HPDE6-E6E7 (cell line): Measurements from ENCODE around the gene COX7C.

ENCODE experiments used
- DNase-seq: peaks from one replicate; pipeline ENCODE4 v3.0.0; 2011; ENCODE audit warnings: missing footprints; ENCODE audit errors: extremely low spot score

COX7C gene

DNA sequence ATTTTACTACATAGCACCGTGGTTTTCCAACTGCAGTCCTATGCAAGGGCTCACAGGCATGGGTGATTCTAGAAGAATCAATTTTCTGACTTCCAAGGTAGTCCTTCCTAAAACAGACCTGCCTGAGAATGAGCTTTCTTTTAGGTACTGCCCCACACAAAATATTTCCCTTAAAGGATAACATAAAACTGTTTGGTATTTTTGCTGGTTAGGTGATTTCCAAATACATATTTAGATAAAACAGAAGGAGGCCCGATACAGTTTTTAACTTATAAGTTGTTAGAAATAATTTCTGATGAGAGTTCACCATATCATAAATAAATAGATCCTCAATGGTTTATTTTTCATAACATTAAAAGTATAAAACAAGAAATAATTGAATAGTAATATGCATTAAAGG is 46.4 kb downstream of the COX7C start:
- no peak for DNase-seq

DNA sequence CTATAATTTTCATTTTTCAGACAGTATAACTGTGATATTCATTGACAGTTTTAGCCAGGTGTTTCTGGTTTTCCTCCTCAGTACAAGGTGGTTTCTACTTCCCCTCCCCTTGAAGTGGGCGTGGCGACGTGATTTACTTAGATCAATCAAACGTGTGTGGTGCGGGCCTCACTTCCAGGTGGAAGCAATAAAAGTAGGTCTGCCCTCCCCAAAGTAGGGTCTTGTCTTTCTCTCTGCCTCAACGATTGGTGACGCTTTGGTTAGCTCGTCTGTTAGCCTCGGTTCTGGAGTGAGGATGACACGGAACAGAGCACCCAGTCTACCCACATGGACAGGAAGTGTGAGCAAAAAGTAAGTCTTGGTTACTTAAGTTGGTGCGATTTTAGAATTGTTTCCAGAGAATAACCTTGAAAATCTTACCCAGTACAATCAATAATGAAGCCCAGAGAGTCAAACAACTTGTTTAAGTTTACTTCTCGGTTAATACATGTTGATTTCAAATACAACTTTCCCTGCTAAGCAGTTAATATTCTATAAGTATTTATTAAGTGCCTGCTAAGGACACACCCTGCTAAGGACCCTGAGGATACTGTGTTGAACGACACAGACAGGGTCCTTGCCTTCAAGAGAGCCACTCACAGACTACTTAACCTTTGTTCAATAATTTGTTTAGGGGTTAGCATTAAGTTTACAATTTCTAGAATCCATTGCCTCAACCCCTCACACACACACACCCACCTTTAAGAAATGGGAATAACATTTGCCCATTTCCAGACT is 48.4 kb downstream of the COX7C start:
- DNase-seq = no peak

DNA sequence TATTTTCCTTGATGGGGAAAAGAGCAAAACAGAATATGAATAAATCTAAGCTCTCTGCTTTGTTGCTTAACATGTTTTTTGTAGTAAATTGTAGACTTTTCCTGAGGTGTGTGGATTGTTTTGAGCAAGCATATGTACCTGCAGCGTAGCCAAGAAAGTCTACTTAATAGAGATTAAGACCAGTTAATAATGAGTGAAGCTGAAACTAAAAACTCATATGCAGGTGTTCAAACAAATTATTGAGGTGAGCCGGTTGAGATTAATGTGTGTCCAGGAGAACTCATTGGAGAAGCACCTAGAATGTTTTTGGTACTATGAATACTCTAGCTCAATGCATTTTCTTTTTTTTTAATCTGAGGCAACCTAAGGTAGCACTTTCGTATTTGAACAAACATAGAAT is 49.2 kb downstream of the COX7C start:
- no peak for DNase-seq
